ENCODE measurements around the gene MBD6.
"Not testable (repeated sequence)": the region's sequence is repeated elsewhere in the genome, so short reads cannot be mapped to it uniquely, and the experiment has no call there.

Gene MBD6

DNA sequence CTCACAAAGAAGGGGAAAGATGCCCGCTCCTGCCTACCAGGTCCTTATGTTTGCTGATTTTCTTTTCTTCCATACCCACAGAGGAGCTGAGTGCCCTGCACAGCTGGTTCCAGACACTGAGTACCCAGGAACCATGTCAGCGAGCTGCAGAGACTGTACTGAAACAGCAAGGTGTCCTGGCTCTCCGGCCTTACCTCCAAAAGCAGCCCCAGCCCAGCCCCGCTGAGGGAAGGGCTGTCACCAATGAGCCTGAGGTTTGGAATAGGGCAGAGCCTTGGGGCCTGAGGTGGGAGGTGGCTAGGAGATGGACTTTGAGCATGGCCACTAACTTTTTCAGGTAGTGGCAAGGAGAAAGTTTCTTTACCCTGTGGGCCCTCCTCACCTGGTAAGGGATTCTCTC is 32.5 kb upstream of the MBD6 start:
- no peak for DNase-seq

DNA sequence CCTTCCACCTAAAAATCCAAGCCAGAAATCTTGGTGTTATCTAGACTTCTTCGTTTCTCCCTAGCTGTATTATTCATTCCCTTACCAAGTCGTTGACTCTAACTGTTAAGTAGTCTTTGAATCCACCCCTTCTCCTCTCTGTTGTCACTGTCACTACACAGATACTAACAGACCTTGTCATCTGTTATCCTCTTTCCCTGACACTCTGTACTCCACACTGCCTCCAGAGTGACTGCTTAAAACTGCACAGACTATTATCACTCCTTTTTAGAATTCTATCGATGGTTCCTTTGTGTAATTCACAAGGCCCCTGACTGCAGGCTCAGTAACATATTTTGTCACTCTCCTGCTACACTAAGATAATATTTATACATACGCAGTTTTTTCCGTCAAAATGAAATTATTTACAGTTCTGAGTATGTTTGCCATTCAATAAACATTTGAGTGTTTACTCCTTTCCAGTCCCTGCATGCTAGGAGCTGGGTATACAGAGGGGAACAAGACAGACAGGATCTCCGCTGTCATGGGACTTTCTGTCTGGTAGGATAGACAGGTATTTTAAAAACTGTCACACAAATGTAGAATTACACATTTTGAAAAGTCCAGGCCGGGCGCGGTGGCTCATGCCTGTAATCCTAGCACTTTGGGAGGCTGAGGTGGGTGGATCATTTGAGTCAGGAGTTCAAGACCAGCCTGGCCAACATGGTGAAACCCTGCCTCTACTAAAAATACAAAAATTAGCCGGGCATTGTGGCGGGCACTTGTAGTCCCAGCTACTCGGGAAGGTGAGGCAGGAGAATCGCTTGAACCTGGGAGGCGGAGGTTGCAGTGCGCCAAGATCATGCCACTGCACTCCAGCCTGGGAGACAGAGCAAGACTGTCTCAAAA is 31.0 kb upstream of the MBD6 start:
- DNase-seq, result no peak

DNA sequence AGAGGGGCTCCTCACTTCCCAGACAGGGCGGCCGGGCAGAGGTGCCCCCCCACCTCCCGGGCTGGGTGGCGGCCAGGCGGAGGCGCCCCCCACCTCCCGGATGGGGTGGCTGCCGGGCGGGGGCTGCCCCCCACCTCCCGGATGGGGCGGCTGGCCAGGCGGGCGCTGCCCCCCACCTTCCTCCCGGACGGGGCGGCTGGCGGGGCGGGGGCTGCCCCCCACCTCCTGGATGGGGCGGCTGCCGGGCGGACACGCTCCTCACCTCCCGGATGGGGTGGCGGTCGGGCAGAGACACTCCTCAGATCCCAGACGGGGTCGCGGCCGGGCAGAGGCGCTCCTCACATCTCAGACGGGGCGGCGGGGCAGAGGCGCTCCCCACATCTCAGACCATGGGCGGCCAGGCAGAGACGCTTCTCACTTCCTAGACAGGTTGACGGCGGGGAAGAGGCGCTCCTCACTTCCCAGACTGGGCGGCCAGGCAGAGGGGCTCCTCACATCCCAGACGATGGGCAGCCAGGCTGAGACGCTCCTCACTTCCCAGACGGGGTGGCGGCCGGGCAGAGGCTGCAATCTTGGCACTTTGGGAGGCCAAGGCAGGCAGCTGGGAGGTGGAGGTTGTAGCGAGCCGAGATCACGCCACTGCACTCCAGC is 27.4 kb upstream of the MBD6 start:
- not testable (repeated sequence) for DNase-seq

DNA sequence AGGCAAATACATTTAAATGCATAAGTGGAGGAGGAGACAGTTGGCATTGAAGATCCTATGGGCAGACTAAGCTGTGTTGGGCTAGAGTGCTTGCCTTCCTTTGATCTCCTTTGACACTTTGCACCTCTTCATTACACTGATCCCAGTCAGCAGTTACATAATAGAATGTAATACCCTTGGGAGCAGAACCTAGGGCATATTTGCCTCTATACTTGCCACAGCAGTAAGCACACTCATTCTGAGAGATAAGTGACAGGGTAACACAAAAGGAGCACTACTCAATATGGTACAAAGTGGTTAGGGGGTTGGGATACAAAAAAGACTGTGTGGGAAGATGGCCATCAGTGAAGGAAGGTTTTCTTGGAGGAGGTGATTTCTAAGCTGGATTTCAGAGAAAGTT is 25.8 kb upstream of the MBD6 start:
- no peak for DNase-seq

- DNase-seq, result no peak
These were observed 25.1 kb upstream of the MBD6 start for GRCh38 chr12:57497223-57498131.

DNA sequence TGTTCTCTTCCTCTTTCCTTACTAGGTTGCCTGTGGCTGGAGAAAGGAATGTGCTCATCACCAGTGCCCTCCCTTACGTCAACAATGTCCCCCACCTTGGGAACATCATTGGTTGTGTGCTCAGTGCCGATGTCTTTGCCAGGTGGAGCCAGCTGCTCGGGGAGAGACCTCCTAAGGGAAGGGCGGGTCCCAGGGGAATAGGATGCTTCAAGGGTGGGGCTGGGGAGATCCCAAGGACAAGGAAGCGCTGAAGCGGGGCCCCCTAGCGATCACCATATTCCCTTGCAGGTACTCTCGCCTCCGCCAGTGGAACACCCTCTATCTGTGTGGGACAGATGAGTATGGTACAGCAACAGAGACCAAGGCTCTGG is 24.5 kb upstream of the MBD6 start:
- DNase-seq, result no peak

GRCh38 chr12:57498571-57498970 is 24.1 kb upstream of the MBD6 start:
- no peak for DNase-seq

DNA sequence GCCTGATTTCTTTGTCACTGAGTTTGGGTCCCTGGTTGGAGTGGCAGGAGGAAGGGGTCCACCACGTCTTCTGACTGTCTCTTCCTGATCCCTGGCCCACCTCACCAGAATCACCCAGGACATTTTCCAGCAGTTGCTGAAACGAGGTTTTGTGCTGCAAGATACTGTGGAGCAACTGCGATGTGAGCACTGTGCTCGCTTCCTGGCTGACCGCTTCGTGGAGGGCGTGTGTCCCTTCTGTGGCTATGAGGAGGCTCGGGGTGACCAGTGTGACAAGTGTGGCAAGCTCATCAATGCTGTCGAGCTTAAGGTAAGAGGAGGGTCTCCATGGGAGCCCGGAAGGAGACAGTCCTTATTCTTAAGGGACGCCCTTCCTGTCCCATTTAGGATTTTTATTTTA is 22.4 kb upstream of the MBD6 start:
- no peak for DNase-seq

GRCh38 chr12:57502311-57502969 is 20.2 kb upstream of the MBD6 start:
- DNase-seq, result not testable (repeated sequence)

GRCh38 chr12:57506541-57506940 is 16.1 kb upstream of the MBD6 start:
- DNase-seq, result not testable (repeated sequence)

- DNase-seq, result not testable (repeated sequence)
These were observed 14.8 kb upstream of the MBD6 start for GRCh38 chr12:57507796-57508195.

DNA sequence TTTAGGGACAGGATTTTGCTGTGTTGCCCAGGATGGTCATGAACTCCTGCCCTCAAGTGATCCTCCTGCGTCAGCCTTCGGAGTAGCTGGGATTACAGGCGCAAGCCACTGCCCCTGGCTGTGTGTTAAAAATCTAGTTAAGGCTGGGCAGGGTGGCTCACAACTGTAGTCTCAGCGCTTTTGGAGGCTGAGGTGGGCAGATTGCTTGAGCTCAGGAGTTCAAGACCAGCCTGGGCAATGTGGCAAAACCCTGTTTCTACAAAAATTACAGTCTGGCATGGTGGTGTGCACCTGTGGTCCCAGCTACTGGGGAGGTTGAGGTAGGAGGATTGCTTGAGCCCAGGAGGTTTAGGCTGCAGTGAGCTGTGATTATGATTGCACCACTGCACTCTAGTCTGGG is 11.5 kb upstream of the MBD6 start:
- no peak for DNase-seq

- DNase-seq, result no peak
These were observed 10.9 kb upstream of the MBD6 start for GRCh38 chr12:57511588-57512325.

DNA sequence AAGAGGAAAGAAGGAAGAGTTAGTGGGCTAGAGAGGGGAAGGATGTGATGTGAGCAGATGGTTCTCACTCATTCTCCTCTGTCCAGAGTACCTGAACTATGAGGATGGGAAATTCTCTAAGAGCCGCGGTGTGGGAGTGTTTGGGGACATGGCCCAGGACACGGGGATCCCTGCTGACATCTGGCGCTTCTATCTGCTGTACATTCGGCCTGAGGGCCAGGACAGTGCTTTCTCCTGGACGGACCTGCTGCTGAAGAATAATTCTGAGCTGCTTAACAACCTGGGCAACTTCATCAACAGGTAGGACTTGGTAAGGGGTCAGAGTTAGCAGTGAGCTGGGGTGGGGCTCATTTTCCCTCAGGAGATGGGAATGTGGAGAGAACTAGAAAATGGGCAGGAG is 10.0 kb upstream of the MBD6 start:
- no peak for DNase-seq

DNA sequence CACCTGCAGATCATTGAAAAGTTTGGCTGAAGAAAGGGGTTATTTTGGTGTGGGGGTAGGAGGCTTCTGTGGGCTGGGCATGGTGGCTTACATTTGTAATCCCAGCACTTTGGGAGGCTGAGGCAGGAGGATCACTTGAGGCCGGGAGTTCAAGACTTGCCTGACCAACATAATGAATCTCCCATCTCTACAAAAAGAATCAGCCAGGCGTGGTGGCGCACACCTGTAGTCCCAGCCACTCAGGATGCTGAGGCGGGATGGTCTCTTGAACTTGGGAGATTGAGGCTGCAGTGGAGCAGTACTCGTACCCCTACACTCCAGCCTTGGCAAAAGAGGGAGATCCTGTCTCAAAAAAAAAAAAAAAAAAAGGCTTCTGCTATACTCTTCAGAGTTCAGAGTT is 9.4 kb upstream of the MBD6 start:
- no peak for DNase-seq

DNA sequence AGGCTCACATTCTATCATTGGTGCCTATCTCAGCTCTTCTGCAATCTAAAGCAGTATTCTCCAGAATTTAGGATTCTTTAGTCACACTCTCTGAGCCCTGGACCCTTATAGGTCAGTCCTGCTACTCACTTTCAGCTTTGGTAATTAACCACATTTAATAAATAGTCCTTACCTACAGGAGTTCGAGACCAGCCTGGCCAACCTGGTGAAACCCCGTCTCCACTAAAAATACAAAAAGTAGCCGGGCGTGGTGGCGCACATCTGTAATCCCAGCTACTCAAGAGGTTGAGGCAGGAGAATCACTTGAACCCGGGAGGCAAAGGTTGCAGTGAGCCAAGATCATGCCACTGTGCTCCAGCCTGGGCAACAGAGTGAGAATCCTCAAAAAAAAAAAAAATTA is 8.9 kb upstream of the MBD6 start:
- DNase-seq, result not testable (repeated sequence)

DNA sequence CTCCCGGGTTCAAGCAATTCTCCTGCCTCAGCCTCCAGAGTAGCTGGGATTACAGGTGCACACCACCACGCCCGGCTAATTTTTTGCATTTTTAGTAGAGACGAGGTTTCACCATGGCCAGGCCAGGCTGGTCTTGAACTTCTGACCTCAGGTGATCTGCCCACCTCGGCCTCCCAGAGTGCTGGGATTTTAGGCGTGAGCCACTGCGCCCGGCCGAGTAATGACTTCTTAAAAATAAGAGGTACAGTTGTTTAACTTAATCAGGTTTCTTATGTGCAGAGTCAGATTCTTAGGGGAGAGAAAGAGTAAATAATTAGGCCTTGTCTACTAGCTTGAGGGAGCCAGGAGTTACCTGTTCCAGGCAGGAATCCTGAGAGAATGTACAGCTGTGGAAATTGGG is 8.4 kb upstream of the MBD6 start:
- not testable (repeated sequence) for DNase-seq

GRCh38 chr12:57514720-57515407 is 7.8 kb upstream of the MBD6 start:
- no peak for DNase-seq

DNA sequence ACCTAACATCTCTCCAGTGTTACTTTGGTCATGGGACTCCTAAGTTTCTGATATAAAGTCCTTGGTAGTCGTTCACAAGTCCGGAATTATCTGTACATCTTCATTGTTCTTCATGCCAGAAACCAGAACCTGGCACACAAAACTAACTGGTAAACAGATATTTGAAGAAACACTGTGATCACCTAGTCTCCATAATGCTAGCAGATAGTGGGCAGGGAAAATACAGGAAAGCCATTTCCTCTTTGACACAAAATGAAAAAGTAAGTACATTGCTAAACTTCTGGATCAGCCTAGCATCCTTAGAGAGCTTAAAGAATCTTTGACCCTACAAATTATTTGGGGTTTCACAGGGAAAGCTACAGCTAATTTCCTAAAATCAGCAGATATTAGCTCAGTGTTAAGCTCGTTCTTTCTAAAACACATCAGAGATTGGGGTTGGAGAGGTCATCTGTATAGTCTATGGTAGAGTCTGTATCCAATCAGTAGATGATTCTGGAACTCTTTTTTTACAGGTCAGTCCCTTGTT is 7.2 kb upstream of the MBD6 start:
- DNase-seq, result no peak

DNA sequence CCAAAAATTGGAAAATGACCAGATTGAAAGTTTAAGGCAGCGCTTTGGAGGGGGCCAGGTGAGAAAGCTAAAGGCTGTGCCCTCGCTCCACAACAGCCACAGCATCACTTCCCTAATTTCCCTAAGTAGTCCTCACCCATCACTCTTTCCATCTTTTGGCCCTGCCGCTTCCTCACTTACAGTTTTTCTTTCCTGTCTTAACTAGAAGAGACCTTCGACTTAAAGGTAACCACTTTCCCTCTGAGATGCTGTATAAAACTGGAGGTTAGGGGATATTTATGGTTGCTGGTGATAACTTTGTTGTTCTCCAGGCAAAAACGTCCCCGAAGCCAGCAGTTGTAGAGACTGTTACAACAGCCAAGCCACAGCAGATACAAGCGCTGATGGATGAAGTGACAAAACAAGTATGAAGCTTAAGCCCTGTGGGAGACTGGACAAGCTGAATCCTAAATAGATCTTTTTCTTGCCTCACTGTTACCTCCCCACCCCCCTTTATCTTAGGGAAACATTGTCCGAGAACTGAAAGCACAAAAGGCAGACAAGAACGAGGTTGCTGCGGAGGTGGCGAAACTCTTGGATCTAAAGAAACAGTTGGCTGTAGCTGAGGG is 6.6 kb upstream of the MBD6 start:
- DNase-seq, result no peak

All from activated T-cell treated with anti-CD3 and anti-CD28 coated beads, Interleukin-2, amount 50 U/mL, for 48 hours (primary cell).